ENCODE measurements around the gene IQCH. TPM values are rescaled to one million over a fixed set of nuclear protein-coding genes. Genes with fewer than 3 reads are reported as not detected.

IQCH gene
- total and polyA plus RNA-seq, 2 of the 4 experiments (the other 2 are of a cell fraction), result 0.60 to 2.5 TPM

DNA sequence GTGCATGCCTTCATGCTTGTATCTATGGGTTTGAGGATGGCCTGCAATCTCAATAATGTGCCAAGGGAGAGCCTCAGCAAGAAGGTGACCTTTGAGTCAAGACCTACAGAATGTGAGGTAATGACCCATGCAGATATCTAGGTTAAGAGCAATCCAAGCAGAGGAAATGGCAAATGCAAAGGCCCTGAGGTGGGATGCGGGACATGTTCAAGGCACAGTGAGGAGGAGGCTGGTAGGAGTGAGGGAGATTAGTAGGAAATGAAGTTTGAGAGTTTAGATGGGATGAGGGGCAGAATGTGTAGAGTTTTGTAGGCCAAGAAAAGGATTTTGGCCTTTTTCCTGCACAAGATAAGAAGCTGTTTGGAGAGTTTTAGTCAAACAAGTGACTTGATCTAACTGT, 283.2 kb downstream of the IQCH start:
- Histone ChIP-seq H3K9me1 (ENCODE audit: insufficient read depth, low read length) (no peaks in the 10 kb centered on the region), H3K4me2 (ENCODE audit: low read depth, low read length) (no peak overlapping the region), H3K56ac (ENCODE audit: extremely low read depth, insufficient read depth, low read length) (no peak overlapping the region), H3K14ac (replicated peaks; ENCODE audit: low read depth, low read length) (no peak overlapping the region), H3K9ac (ENCODE audit: low read depth, low read length) (no peak overlapping the region), H2AK9ac (replicated peaks; ENCODE audit: low read depth, low read length, poor library complexity) (no peak overlapping the region), H4K8ac (ENCODE audit: low read depth in 2 of 2, low read length in 2 of 2) (no peak overlapping the region), H4K20me1 (ENCODE audit: insufficient read depth, low read length) (no peaks in the 10 kb centered on the region), H3K23ac (ENCODE audit: low read depth, low read length) (no peak overlapping the region), H2BK120ac (ENCODE audit: low read depth, low read length) (no peak overlapping the region), H3K27ac (ENCODE audit: insufficient read depth, low read length) (no peak overlapping the region), H3K4ac (ENCODE audit: low read depth, low read length) (no peak overlapping the region), H2AK5ac (ENCODE audit: low read depth, low read length) (no peak overlapping the region), H2BK5ac (ENCODE audit: low read depth, low read length, poor library complexity, severe bottlenecking) (no peak overlapping the region), H3K36me3 (ENCODE audit: control insufficient read depth, insufficient read depth, low read length) (no peaks in the 10 kb centered on the region), H3K79me1 (ENCODE audit: low read depth in 1 of 2, low read length in 2 of 2) (peaks cover 4 to 9% of the 10 kb centered on the region in 2 experiments; a peak in 3 of 4 replicates), H3K18ac (ENCODE audit: low read depth, low read length) (no peak overlapping the region), H2BK20ac (ENCODE audit: low read depth, low read length) (no peak overlapping the region), H3K27me3 (ENCODE audit: control insufficient read depth, insufficient read depth, low read length) (no peaks in the 10 kb centered on the region), H4K91ac (ENCODE audit: insufficient read depth, low read depth, low read length) (no peak overlapping the region), H2AFZ (replicated peaks; ENCODE audit: low read length, poor library complexity) (no peak overlapping the region), H4K5ac (ENCODE audit: low read depth, low read length) (no peak overlapping the region), H3K9me3 (ENCODE audit: control insufficient read depth, insufficient read depth, low read length) (no peaks in the 10 kb centered on the region), H2BK15ac (ENCODE audit: low read depth, low read length) (no peak overlapping the region), H3K4me1 (ENCODE audit: control insufficient read depth, insufficient read depth, low read length) (no peaks in the 10 kb centered on the region), H3K4me3 (ENCODE audit: insufficient read depth, low read depth, low read length) (no peak overlapping the region)
- dilution Hi-C loops (cut with HindIII; ENCODE audit: low sequenced_read_pairs, unreplicated experiment) (no loop called here), intact Hi-C loops (cut with micrococcal nuclease) (no loop called here), in situ Hi-C loops (cut with MboI; ENCODE audit: low sequenced_read_pairs) (no loop called here)
- WGBS, 2 experiments (ENCODE audit: extremely low coverage in 2 of 2, insufficient read length in 1 of 2), result 100% methylated on average over 1 of the region's 1 CpG; no CpG with 5 or more reads in 1 of the 2 experiments
- no TSS peak for BruUV-seq (replicated peaks)
- DNase-seq (no peak), ATAC-seq (ENCODE audit: low read depth) (no peak)
- TF ChIP-seq RAD21 (IDR thresholded peaks at IDR 0.05; ENCODE audit: low read length) (no peak), FOS (IDR thresholded peaks at IDR 0.05; ENCODE audit: low read depth, low read length) (no peak), CTCF (conservative IDR thresholded peaks at IDR 0.05; ENCODE audit: low read depth, low read length) (no peak), MAFK (IDR thresholded peaks at IDR 0.05; ENCODE audit: low read depth, low read length) (no peak)
- TF ChIP-seq, protein P1, sequence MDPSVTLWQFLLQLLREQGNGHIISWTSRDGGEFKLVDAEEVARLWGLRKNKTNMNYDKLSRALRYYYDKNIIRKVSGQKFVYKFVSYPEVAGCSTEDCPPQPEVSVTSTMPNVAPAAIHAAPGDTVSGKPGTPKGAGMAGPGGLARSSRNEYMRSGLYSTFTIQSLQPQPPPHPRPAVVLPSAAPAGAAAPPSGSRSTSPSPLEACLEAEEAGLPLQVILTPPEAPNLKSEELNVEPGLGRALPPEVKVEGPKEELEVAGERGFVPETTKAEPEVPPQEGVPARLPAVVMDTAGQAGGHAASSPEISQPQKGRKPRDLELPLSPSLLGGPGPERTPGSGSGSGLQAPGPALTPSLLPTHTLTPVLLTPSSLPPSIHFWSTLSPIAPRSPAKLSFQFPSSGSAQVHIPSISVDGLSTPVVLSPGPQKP (IDR thresholded peaks at IDR 0.05; ENCODE audit: borderline replicate concordance, low read depth, low read length), result no peak
- CTCF ChIA-PET, result no interaction called here
- POLR2A ChIA-PET (ENCODE audit: unreplicated experiment), result no interaction called here
